Measurements from ENCODE around the gene COL4A6.

DNA sequence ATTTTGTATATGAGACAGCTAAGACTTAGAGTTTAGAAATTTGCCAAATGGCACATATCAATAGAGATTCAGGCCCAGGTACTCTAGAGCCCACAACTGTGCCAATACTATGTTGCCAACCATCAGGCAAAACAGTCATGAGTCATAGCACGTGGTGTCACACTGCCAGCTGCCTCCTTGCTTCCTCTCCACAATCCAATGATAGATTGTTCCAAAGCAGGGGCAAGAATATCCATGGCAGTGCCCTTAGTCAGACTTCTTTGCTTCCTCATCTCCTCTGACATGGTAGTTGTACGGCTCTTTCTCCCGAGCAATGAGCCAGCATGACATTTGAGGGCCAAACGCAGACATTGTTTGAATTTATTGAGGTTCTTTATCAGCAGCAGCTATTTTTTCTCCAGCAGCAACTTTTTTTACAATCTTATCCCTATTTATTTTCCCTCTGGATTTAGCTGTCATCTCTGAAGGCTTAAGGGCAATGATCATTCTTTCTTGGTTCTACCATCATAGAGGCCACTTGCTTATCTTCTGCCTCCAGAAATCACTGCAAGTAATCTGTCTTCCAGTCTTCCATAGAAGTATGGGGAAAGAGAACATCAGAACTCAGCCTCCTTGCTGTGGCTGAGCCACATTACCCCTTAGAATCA is 169.7 kb downstream of the COL4A6 start:
- TF ChIP-seq, protein P1, sequence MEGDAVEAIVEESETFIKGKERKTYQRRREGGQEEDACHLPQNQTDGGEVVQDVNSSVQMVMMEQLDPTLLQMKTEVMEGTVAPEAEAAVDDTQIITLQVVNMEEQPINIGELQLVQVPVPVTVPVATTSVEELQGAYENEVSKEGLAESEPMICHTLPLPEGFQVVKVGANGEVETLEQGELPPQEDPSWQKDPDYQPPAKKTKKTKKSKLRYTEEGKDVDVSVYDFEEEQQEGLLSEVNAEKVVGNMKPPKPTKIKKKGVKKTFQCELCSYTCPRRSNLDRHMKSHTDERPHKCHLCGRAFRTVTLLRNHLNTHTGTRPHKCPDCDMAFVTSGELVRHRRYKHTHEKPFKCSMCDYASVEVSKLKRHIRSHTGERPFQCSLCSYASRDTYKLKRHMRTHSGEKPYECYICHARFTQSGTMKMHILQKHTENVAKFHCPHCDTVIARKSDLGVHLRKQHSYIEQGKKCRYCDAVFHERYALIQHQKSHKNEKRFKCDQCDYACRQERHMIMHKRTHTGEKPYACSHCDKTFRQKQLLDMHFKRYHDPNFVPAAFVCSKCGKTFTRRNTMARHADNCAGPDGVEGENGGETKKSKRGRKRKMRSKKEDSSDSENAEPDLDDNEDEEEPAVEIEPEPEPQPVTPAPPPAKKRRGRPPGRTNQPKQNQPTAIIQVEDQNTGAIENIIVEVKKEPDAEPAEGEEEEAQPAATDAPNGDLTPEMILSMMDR (conservative IDR thresholded peaks at IDR 0.05), result no peak
- TF ChIP-seq ZFX (IDR thresholded peaks at IDR 0.05), result no peak

Measured in C4-2B (cell line).